SK-N-SH treated with all-trans-retinoic acid at 6 μM for 48 hours (cell line): ENCODE data around the gene ACBD4.

Source experiments
- ATAC-seq: fragments of 200-7000 bp; cut with Tn5 transposase; 3 replicates; pipeline ENCODE4 v1.9.1; 2020; ENCODE audit warnings: mild to moderate bottlenecking, moderate library complexity
- ARNTL ChIP-seq: fragments of 450-650 bp; formaldehyde crosslinking; IDR thresholded peaks from 2 replicates; pipeline ENCODE4 v1.5.0; 2020; ENCODE audit warnings: low read depth, mild to moderate bottlenecking, moderate library complexity, borderline replicate concordance
- BACH2 ChIP-seq: fragments of 250-450 bp; sonication (Bioruptor Pico); IDR thresholded peaks from 2 replicates; pipeline ENCODE4 v1.9.0; 2021; ENCODE audit warnings: mild to moderate bottlenecking, borderline replicate concordance
- CSDC2 ChIP-seq: fragments of 250-450 bp; sonication (Bioruptor Pico); IDR thresholded peaks from 2 replicates; pipeline ENCODE4 v1.5.0; 2020; ENCODE audit warnings: mild to moderate bottlenecking, moderate library complexity
- ESRRG ChIP-seq: fragments of 250-450 bp; sonication (Bioruptor Pico); IDR thresholded peaks from 2 replicates; pipeline ENCODE4 v1.6.1; 2021; ENCODE audit warnings: mild to moderate bottlenecking
- GLIS3 ChIP-seq: fragments of 250-450 bp; sonication (Bioruptor Pico); IDR thresholded peaks from 2 replicates; pipeline ENCODE4 v1.5.0; 2020; ENCODE audit warnings: mild to moderate bottlenecking, moderate library complexity
- OSR1 ChIP-seq: fragments of 250-450 bp; sonication (Bioruptor Pico); IDR thresholded peaks from 2 replicates; pipeline ENCODE4 v1.8.0; 2022; ENCODE audit warnings: moderate library complexity, mild to moderate bottlenecking, inconsistent platforms
- PPARA ChIP-seq: fragments of 250-450 bp; sonication (Bioruptor Pico); IDR thresholded peaks from 2 replicates; pipeline ENCODE4 v1.5.0; 2020; ENCODE audit warnings: mild to moderate bottlenecking, borderline replicate concordance
- RARB ChIP-seq: fragments of 250-450 bp; sonication (Bioruptor Pico); IDR thresholded peaks from 2 replicates; pipeline ENCODE4 v1.8.0; 2021; ENCODE audit warnings: mild to moderate bottlenecking, moderate library complexity
- SNAI2 ChIP-seq: fragments of 250-450 bp; sonication (Bioruptor Pico); IDR thresholded peaks from 2 replicates; pipeline ENCODE4 v1.5.0; 2020; ENCODE audit warnings: mild to moderate bottlenecking, moderate library complexity
- TCF4 ChIP-seq: fragments of 250-450 bp; sonication (Bioruptor Pico); IDR thresholded peaks from 2 replicates; pipeline ENCODE4 v1.8.0; 2021; ENCODE audit warnings: mild to moderate bottlenecking, moderate library complexity, borderline replicate concordance
- ZC3H10 ChIP-seq: fragments of 250-450 bp; sonication (Bioruptor Pico); IDR thresholded peaks from 2 replicates; pipeline ENCODE4 v1.5.1; 2021; ENCODE audit warnings: mild to moderate bottlenecking, moderate library complexity
- ZFP3 ChIP-seq: fragments of 250-450 bp; sonication (Bioruptor Pico); IDR thresholded peaks from 2 replicates; pipeline ENCODE4 v1.5.0; 2020; ENCODE audit warnings: mild to moderate bottlenecking, moderate library complexity
- ZFP30 ChIP-seq: fragments of 450-650 bp; formaldehyde crosslinking; IDR thresholded peaks from 2 replicates; pipeline ENCODE4 v1.5.0; 2022; ENCODE audit warnings: mild to moderate bottlenecking, moderate library complexity
- ZNF565 ChIP-seq: fragments of 450-650 bp; formaldehyde crosslinking; conservative IDR thresholded peaks from 2 replicates; pipeline ENCODE4 v1.5.0; 2020; ENCODE audit warnings: low read depth, mild to moderate bottlenecking, moderate library complexity
- ZNF70 ChIP-seq: fragments of 450-650 bp; formaldehyde crosslinking; IDR thresholded peaks from 2 replicates; pipeline ENCODE4 v1.5.0; 2020; ENCODE audit warnings: mild to moderate bottlenecking, moderate library complexity
- ZNF8 ChIP-seq: fragments of 450-650 bp; formaldehyde crosslinking; IDR thresholded peaks from 2 replicates; pipeline ENCODE4 v1.5.0; 2020; ENCODE audit warnings: mild to moderate bottlenecking, moderate library complexity
- TF ChIP-seq, protein P1 (sequence below): fragments of 250-450 bp; sonication (Bioruptor Pico); IDR thresholded peaks from 2 replicates; pipeline ENCODE4 v1.5.0; 2020; ENCODE audit warnings: mild to moderate bottlenecking, moderate library complexity
- TF ChIP-seq, protein P2 (sequence below): fragments of 250-450 bp; sonication (Bioruptor Pico); IDR thresholded peaks from 2 replicates; pipeline ENCODE4 v1.8.0; 2021; ENCODE audit warnings: low read depth, mild to moderate bottlenecking, moderate library complexity, borderline replicate concordance
- TF ChIP-seq, protein P3 (sequence below): fragments of 250-450 bp; sonication (Bioruptor Pico); IDR thresholded peaks from 2 replicates; pipeline ENCODE4 v1.5.1; 2021; ENCODE audit warnings: mild to moderate bottlenecking, moderate library complexity
- TF ChIP-seq, protein P4 (sequence below): fragments of 250-450 bp; sonication (Bioruptor Pico); IDR thresholded peaks from 2 replicates; pipeline ENCODE4 v1.8.0; 2020; ENCODE audit warnings: mild to moderate bottlenecking, moderate library complexity, borderline replicate concordance
- TF ChIP-seq, protein P5 (sequence below): fragments of 250-450 bp; sonication (Bioruptor Pico); IDR thresholded peaks from 2 replicates; pipeline ENCODE4 v1.5.1; 2020; ENCODE audit warnings: low read depth, mild to moderate bottlenecking, moderate library complexity

ACBD4 gene

DNA sequence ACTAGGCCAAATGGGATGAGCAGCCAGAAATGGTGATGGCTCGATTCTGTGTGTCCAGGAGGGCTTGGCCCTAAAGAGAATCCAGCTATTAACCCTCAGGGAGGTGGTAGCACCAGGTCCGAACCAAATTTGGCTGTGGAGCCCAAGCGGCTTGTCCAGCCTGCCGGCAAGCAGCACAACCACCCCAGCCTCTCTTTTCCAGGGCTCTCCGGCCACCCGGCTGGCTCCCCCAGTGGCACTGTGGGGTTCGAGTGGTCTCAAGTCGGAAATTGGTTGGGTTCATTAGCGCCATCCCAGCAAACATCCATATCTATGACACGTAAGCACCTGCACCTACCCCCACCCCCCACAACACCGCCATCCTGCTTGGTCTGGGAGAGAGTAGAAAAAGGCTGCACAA is 38.6 kb upstream of the ACBD4 start:
- no peak for ATAC-seq
- TF ChIP-seq OSR1 (CRISPR knock-in tag) (no peak), ARNTL (no peak), SNAI2 (no peak), BACH2 (no peak), RARB (CRISPR knock-in tag) (no peak), PPARA (CRISPR knock-in tag) (no peak), GLIS3 (CRISPR knock-in tag) (no peak), ZNF70 (CRISPR knock-in tag) (no peak), ZNF565 (no peak), CSDC2 (no peak), ZFP30 (CRISPR knock-in tag) (no peak), ZFP3 (CRISPR knock-in tag) (no peak), ZNF8 (no peak), TCF4 (CRISPR knock-in tag) (no peak), ZC3H10 (CRISPR knock-in tag) (no peak)
- TF ChIP-seq, protein P1, sequence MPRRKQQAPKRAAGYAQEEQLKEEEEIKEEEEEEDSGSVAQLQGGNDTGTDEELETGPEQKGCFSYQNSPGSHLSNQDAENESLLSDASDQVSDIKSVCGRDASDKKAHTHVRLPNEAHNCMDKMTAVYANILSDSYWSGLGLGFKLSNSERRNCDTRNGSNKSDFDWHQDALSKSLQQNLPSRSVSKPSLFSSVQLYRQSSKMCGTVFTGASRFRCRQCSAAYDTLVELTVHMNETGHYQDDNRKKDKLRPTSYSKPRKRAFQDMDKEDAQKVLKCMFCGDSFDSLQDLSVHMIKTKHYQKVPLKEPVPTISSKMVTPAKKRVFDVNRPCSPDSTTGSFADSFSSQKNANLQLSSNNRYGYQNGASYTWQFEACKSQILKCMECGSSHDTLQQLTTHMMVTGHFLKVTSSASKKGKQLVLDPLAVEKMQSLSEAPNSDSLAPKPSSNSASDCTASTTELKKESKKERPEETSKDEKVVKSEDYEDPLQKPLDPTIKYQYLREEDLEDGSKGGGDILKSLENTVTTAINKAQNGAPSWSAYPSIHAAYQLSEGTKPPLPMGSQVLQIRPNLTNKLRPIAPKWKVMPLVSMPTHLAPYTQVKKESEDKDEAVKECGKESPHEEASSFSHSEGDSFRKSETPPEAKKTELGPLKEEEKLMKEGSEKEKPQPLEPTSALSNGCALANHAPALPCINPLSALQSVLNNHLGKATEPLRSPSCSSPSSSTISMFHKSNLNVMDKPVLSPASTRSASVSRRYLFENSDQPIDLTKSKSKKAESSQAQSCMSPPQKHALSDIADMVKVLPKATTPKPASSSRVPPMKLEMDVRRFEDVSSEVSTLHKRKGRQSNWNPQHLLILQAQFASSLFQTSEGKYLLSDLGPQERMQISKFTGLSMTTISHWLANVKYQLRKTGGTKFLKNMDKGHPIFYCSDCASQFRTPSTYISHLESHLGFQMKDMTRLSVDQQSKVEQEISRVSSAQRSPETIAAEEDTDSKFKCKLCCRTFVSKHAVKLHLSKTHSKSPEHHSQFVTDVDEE (CRISPR knock-in tag), result no peak
- TF ChIP-seq, protein P2, sequence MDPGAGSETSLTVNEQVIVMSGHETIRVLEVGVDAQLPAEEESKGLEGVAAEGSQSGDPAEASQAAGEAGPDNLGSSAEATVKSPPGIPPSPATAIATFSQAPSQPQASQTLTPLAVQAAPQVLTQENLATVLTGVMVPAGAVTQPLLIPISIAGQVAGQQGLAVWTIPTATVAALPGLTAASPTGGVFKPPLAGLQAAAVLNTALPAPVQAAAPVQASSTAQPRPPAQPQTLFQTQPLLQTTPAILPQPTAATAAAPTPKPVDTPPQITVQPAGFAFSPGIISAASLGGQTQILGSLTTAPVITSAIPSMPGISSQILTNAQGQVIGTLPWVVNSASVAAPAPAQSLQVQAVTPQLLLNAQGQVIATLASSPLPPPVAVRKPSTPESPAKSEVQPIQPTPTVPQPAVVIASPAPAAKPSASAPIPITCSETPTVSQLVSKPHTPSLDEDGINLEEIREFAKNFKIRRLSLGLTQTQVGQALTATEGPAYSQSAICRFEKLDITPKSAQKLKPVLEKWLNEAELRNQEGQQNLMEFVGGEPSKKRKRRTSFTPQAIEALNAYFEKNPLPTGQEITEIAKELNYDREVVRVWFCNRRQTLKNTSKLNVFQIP (CRISPR knock-in tag), result no peak
- TF ChIP-seq, protein P3, sequence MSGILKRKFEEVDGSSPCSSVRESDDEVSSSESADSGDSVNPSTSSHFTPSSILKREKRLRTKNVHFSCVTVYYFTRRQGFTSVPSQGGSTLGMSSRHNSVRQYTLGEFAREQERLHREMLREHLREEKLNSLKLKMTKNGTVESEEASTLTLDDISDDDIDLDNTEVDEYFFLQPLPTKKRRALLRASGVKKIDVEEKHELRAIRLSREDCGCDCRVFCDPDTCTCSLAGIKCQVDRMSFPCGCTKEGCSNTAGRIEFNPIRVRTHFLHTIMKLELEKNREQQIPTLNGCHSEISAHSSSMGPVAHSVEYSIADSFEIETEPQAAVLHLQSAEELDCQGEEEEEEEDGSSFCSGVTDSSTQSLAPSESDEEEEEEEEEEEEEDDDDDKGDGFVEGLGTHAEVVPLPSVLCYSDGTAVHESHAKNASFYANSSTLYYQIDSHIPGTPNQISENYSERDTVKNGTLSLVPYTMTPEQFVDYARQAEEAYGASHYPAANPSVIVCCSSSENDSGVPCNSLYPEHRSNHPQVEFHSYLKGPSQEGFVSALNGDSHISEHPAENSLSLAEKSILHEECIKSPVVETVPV, result no peak
- TF ChIP-seq, protein P4, sequence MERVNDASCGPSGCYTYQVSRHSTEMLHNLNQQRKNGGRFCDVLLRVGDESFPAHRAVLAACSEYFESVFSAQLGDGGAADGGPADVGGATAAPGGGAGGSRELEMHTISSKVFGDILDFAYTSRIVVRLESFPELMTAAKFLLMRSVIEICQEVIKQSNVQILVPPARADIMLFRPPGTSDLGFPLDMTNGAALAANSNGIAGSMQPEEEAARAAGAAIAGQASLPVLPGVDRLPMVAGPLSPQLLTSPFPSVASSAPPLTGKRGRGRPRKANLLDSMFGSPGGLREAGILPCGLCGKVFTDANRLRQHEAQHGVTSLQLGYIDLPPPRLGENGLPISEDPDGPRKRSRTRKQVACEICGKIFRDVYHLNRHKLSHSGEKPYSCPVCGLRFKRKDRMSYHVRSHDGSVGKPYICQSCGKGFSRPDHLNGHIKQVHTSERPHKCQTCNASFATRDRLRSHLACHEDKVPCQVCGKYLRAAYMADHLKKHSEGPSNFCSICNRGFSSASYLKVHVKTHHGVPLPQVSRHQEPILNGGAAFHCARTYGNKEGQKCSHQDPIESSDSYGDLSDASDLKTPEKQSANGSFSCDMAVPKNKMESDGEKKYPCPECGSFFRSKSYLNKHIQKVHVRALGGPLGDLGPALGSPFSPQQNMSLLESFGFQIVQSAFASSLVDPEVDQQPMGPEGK, result no peak
- TF ChIP-seq, protein P5, sequence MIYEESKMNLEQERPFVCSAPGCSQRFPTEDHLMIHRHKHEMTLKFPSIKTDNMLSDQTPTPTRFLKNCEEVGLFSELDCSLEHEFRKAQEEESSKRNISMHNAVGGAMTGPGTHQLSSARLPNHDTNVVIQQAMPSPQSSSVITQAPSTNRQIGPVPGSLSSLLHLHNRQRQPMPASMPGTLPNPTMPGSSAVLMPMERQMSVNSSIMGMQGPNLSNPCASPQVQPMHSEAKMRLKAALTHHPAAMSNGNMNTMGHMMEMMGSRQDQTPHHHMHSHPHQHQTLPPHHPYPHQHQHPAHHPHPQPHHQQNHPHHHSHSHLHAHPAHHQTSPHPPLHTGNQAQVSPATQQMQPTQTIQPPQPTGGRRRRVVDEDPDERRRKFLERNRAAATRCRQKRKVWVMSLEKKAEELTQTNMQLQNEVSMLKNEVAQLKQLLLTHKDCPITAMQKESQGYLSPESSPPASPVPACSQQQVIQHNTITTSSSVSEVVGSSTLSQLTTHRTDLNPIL (CRISPR knock-in tag), result no peak

DNA sequence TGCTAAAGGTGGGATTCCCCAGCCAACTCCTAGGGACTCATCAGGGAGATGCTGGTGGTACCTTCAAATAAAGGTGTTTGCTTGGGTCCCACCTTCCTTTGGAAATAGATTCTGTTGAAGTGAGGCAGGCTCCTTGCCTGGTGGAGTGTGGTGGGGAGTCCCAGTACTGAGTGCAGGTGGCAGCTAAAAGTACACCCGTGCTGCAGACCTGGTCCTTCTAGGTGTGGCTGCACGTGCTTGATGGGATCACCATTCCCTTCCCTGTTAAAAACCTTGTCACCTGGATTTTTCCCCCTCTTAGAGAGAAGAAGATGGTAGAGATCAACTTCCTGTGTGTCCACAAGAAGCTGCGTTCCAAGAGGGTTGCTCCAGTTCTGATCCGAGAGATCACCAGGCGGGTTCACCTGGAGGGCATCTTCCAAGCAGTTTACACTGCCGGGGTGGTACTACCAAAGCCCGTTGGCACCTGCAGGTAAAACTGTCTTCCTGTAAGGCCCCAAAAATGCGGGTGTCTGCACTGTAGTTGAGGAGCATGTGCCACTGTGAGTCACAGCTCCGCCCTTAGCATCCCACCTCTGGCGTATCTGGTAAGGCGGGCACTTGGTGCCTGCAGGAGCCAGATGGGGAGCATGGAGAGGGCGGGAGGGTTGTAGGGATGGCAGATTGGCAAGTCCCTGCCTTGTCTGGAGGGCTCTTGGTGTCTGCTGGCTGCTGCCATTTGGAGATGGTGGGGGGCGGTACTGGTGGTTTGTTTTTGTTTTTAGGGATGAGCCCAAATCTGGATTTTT is 37.2 kb upstream of the ACBD4 start:
- ATAC-seq, result no peak
- no peak for TF ChIP-seq BACH2
- no peak for TF ChIP-seq ZFP3 (CRISPR knock-in tag)
- TF ChIP-seq ARNTL, result no peak
- no peak for TF ChIP-seq ZC3H10 (CRISPR knock-in tag)
- TF ChIP-seq, protein P3, result no peak
- TF ChIP-seq SNAI2, result no peak
- TF ChIP-seq GLIS3 (CRISPR knock-in tag), result no peak
- TF ChIP-seq ZNF8, result no peak
- no peak for TF ChIP-seq ESRRG (CRISPR knock-in tag)
- TF ChIP-seq, protein P5 (CRISPR knock-in tag), result no peak
- no peak for TF ChIP-seq RARB (CRISPR knock-in tag)
- TF ChIP-seq, all 23 proteins: peak for 0
